Choroid plexus epithelial cell (primary cell): ENCODE results near the gene ADPRS.

Experiments used
- DNase-seq: peaks from one replicate; pipeline ENCODE4 v3.0.0-alpha.2; 2010; ENCODE audit warnings: low read depth
- H3K4me3 ChIP-seq: 2 replicates; pipeline ENCODE4 v1.5.1; 2011; ENCODE audit warnings: low read depth, mild to moderate bottlenecking, control low read depth, low read length, moderate library complexity
- CTCF ChIP-seq: conservative IDR thresholded peaks from 2 replicates; pipeline ENCODE4 v1.5.1; 2011; ENCODE audit warnings: low read depth, mild to moderate bottlenecking, control low read depth, inconsistent platforms, low read length, moderate library complexity

ADPRS gene

DNA sequence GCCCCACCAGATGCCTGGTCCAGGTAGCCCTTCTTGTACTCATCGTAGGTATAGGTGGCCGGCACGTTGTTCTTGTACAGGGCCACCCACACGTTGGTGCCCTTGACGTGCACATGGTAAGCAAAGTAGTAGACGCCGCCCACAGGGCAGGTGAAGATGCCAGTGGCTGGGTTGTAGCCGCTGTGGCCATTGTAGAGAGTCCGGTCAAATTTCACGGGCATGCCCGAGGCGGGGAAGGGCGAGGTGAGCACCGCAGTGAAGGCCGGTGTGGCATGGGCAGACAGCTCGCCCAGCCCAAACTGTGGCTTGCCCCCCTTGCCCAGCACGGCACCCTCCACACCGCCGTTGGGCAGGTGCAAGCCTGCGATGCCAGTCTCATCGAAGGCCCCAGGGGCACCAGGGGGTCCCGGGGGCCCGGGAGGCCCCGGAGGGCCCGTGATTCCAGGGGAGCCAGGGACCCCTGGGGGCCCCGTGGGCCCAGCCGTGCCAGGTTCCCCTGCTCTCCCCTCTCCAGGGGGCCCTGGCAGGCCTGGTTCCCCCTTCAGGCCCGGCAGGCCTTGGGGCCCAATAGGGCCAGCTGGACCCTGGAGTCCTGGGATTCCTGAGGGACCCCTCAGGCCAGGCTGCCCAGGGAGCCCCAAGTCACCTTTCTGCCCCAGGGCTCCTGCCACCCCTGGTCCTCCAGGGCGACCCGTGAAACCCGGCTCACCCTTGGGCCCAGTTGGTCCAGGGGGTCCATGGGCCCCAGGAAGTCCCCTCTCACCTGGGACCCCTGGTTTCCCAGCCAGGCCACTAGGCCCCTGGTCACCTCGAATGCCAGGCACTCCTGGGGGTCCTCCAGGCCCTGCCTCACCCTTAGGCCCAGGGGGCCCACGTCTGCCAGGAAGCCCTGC is 9.2 kb downstream of the ADPRS start:
- H3K4me3 ChIP-seq, result no peak overlapping the region
- DNase-seq, result no peak
- TF ChIP-seq CTCF, result no peak

- TF ChIP-seq CTCF, result no peak
- DNase-seq, result no peak
- H3K4me3 ChIP-seq, result no peak overlapping the region
Measured at GRCh38 chr1:36098650-36099365, 10.1 kb downstream of the ADPRS start.

GRCh38 chr1:36099681-36100341 is 11.1 kb downstream of the ADPRS start:
- peak; percentile 84 for TF ChIP-seq CTCF
- no peak overlapping the region for H3K4me3 ChIP-seq
- peak; percentile 80 for DNase-seq

GRCh38 chr1:36100376-36100775 is 11.7 kb downstream of the ADPRS start:
- TF ChIP-seq CTCF, result no peak
- no peak overlapping the region for H3K4me3 ChIP-seq

DNA sequence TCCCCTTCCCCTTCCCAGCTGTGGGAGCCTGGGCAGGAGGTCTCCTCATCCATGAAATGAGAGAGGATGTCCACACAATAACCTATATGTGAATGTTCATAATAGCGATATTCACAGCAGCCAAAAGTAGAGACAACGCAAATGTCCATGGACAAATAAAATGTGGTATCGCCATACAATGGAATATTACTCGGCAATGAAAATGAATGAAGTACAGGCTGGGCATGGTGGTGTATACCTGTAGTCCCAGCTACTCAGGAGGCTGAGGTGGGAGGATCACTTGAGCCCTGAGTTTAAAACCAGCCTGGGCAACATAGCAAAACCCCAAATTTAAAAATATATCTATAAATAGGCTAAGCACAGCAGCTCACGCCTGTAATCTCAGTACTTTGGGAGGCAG is 12.9 kb downstream of the ADPRS start:
- no peak for TF ChIP-seq CTCF
- no peak for DNase-seq
- no peak overlapping the region for H3K4me3 ChIP-seq

More at GRCh38 chr1:36100376-36100775, 11.7 kb downstream of the ADPRS start:
- DNase-seq, result no peak

DNA sequence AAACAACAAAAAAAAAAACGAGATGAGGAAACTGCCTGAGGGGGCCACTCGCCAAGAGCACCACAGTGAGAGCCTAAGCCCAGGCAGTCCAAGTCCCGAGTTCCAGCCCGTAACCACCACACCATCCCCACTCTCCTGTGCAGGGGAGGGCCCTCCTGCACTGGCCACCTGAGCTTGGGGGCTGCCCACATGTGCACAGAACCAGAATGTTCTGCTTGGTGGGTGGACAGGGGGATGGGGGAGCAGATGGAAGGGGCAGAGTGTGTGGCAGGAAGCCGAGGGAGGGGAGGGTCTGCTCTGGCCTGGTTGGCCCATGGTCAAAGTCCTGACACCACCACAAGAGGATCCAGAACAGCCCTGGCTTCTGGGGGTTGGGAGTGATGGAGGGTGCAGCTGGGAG is 17.6 kb downstream of the ADPRS start:
- no peak for TF ChIP-seq CTCF
- no peak overlapping the region for H3K4me3 ChIP-seq
- DNase-seq, result no peak
